MG63 (cell line): ENCODE data around the gene NEK6. TPM values are rescaled to one million over a fixed set of nuclear protein-coding genes. Genes with fewer than 3 reads are reported as not detected.
A peak's percentile ranks its signal among the peaks of the same experiment; 100 is the strongest.

Source experiments
- DNase-seq: peaks from one replicate; pipeline ENCODE4 v3.0.0-alpha.2; 2020
- H3K27me3 ChIP-seq: fragments of 250-450 bp; sonication (Bioruptor Pico); 2 replicates; pipeline ENCODE4 v1.5.1; 2020; ENCODE audit warnings: mild to moderate bottlenecking, moderate library complexity
- H3K36me3 ChIP-seq: fragments of 250-450 bp; sonication (Bioruptor Pico); 2 replicates; pipeline ENCODE4 v1.5.1; 2020; ENCODE audit warnings: mild to moderate bottlenecking, moderate library complexity
- H3K4me3 ChIP-seq: fragments of 250-450 bp; sonication (Bioruptor Pico); 2 replicates; pipeline ENCODE4 v1.5.1; 2020; ENCODE audit warnings: mild to moderate bottlenecking, moderate library complexity
- H3K9me3 ChIP-seq: fragments of 250-450 bp; sonication (Bioruptor Pico); 2 replicates; pipeline ENCODE4 v1.5.1; 2020; ENCODE audit warnings: mild to moderate bottlenecking, moderate library complexity
- total RNA-seq: library from RNA; depleted of rRNA; stranded (reverse); fragments of >200 nt; shearing (Covaris generic); gene quantifications from 2 replicates; pipeline ENCODE4 v1.2.3, GENCODE V29; 2014; ENCODE audit warnings: low replicate concordance

Gene NEK6
- total RNA-seq, 1 experiment from 2014 or later = 25.0 TPM

- Histone ChIP-seq H3K27me3 (no peaks in the 10 kb centered on the region), H3K9me3 (no peaks in the 10 kb centered on the region), H3K36me3 (peaks cover 14% of the 10 kb centered on the region), H3K4me3 (no peak overlapping the region)
- no peak for DNase-seq
Observed at GRCh38 chr9:124373386-124373785, 115.6 kb downstream of the NEK6 start.

GRCh38 chr9:124373851-124374250 lies 116.1 kb downstream of the NEK6 start:
- no peaks in the 10 kb centered on the region for H3K27me3 ChIP-seq
- DNase-seq = no peak
- H3K4me3 ChIP-seq = no peak overlapping the region
- peaks cover 17% of the 10 kb centered on the region for H3K36me3 ChIP-seq
- H3K9me3 ChIP-seq = no peaks in the 10 kb centered on the region

- Histone ChIP-seq H3K27me3 (no peaks in the 10 kb centered on the region), H3K9me3 (no peaks in the 10 kb centered on the region), H3K36me3 (peaks cover 36% of the 10 kb centered on the region), H3K4me3 (no peak overlapping the region)
- DNase-seq = no peak
Observed at GRCh38 chr9:124375726-124376125, 118.0 kb downstream of the NEK6 start.

GRCh38 chr9:124376329-124376728 lies 118.6 kb downstream of the NEK6 start:
- no peak for DNase-seq

GRCh38 chr9:124377551-124378406 lies 120.0 kb downstream of the NEK6 start:
- H3K27me3 ChIP-seq = no peaks in the 10 kb centered on the region
- H3K4me3 ChIP-seq = no peak overlapping the region
- no peaks in the 10 kb centered on the region for H3K9me3 ChIP-seq
- peaks cover 53% of the 10 kb centered on the region for H3K36me3 ChIP-seq
- no peak for DNase-seq

More at GRCh38 chr9:124376329-124376728, 118.6 kb downstream of the NEK6 start:
- peaks cover 42% of the 10 kb centered on the region for H3K36me3 ChIP-seq
- H3K4me3 ChIP-seq = no peak overlapping the region
- no peaks in the 10 kb centered on the region for H3K9me3 ChIP-seq
- no peaks in the 10 kb centered on the region for H3K27me3 ChIP-seq

GRCh38 chr9:124381170-124381945 lies 123.6 kb downstream of the NEK6 start:
- no peak for DNase-seq
- peaks cover 78% of the 10 kb centered on the region for H3K36me3 ChIP-seq
- H3K9me3 ChIP-seq = no peaks in the 10 kb centered on the region
- H3K27me3 ChIP-seq = no peaks in the 10 kb centered on the region
- no peak overlapping the region for H3K4me3 ChIP-seq

GRCh38 chr9:124384210-124384609 lies 126.5 kb downstream of the NEK6 start:
- Histone ChIP-seq H3K4me3 (no peak overlapping the region), H3K9me3 (no peaks in the 10 kb centered on the region), H3K36me3 (peaks cover 70% of the 10 kb centered on the region), H3K27me3 (no peaks in the 10 kb centered on the region)
- no peak for DNase-seq

- no peak for DNase-seq
- Histone ChIP-seq H3K27me3 (no peaks in the 10 kb centered on the region), H3K9me3 (no peaks in the 10 kb centered on the region), H3K4me3 (no peak overlapping the region), H3K36me3 (peaks cover 67% of the 10 kb centered on the region)
Observed at GRCh38 chr9:124384846-124385245, 127.1 kb downstream of the NEK6 start.

- Histone ChIP-seq H3K27me3 (no peaks in the 10 kb centered on the region), H3K36me3 (peaks cover 63% of the 10 kb centered on the region), H3K4me3 (no peak overlapping the region), H3K9me3 (no peaks in the 10 kb centered on the region)
- no peak for DNase-seq
Observed at GRCh38 chr9:124385623-124386022, 127.9 kb downstream of the NEK6 start.

GRCh38 chr9:124386201-124386600 lies 128.5 kb downstream of the NEK6 start:
- Histone ChIP-seq H3K4me3 (no peak overlapping the region), H3K9me3 (no peaks in the 10 kb centered on the region), H3K36me3 (peaks cover 57% of the 10 kb centered on the region), H3K27me3 (no peaks in the 10 kb centered on the region)
- DNase-seq = no peak

- DNase-seq = no peak
- H3K27me3 ChIP-seq = no peaks in the 10 kb centered on the region
- H3K9me3 ChIP-seq = no peaks in the 10 kb centered on the region
- peaks cover 39% of the 10 kb centered on the region for H3K36me3 ChIP-seq
- H3K4me3 ChIP-seq = no peak overlapping the region
Observed at GRCh38 chr9:124388275-124389048, 130.7 kb downstream of the NEK6 start.

GRCh38 chr9:124389146-124389939 lies 131.6 kb downstream of the NEK6 start:
- no peak overlapping the region for H3K4me3 ChIP-seq
- H3K9me3 ChIP-seq = no peaks in the 10 kb centered on the region
- H3K36me3 ChIP-seq = peaks cover 39% of the 10 kb centered on the region
- DNase-seq = no peak
- no peaks in the 10 kb centered on the region for H3K27me3 ChIP-seq

- Histone ChIP-seq H3K27me3 (no peaks in the 10 kb centered on the region), H3K4me3 (no peak overlapping the region), H3K9me3 (no peaks in the 10 kb centered on the region), H3K36me3 (peaks cover 34% of the 10 kb centered on the region)
- no peak for DNase-seq
Observed at GRCh38 chr9:124390794-124391658, 133.3 kb downstream of the NEK6 start.

- H3K9me3 ChIP-seq = no peaks in the 10 kb centered on the region
- no peaks in the 10 kb centered on the region for H3K27me3 ChIP-seq
- H3K4me3 ChIP-seq = no peak overlapping the region
- no peak for DNase-seq
- H3K36me3 ChIP-seq = peaks cover 44% of the 10 kb centered on the region
Observed at GRCh38 chr9:124392254-124392870, 134.6 kb downstream of the NEK6 start.

GRCh38 chr9:124392871-124393460 lies 135.2 kb downstream of the NEK6 start:
- H3K9me3 ChIP-seq = no peaks in the 10 kb centered on the region
- no peak overlapping the region for H3K4me3 ChIP-seq
- H3K36me3 ChIP-seq = peaks cover 49% of the 10 kb centered on the region
- H3K27me3 ChIP-seq = no peaks in the 10 kb centered on the region
- peak; percentile 88 for DNase-seq
